ENCODE results near the gene UQCRH.

Gene UQCRH

GRCh38 chr1:46289134-46289494 is 14.4 kb upstream of the UQCRH start:
- Mint-ChIP-seq H3K27ac (no peak overlapping the region), H3K36me3 (ENCODE audit: low read depth) (peaks cover 68% of the 10 kb centered on the region), H3K4me3 (no peak overlapping the region)

GRCh38 chr1:46289976-46290375 is 13.5 kb upstream of the UQCRH start:
- TF ChIP-seq CTCF (IDR thresholded peaks at IDR 0.05) = no peak
- H3K27ac Mint-ChIP-seq = no peak overlapping the region
- H3K4me3 Mint-ChIP-seq = no peak overlapping the region
- H3K36me3 Mint-ChIP-seq (ENCODE audit: low read depth) = peaks cover 65% of the 10 kb centered on the region
- no peaks in the 10 kb centered on the region for H3K27me3 Mint-ChIP-seq (ENCODE audit: low read depth, poor library complexity)
- no peaks in the 10 kb centered on the region for H3K4me1 Mint-ChIP-seq
- no peaks in the 10 kb centered on the region for H3K9me3 Mint-ChIP-seq
- DNase-seq = no peak

More at GRCh38 chr1:46289134-46289494, 14.4 kb upstream of the UQCRH start:
- no peaks in the 10 kb centered on the region for H3K9me3 Mint-ChIP-seq
- no peaks in the 10 kb centered on the region for H3K4me1 Mint-ChIP-seq
- H3K27me3 Mint-ChIP-seq (ENCODE audit: low read depth, poor library complexity) = no peaks in the 10 kb centered on the region
- no peak for DNase-seq
- no peak for TF ChIP-seq CTCF (IDR thresholded peaks at IDR 0.05)

GRCh38 chr1:46295306-46295705 is 8.2 kb upstream of the UQCRH start:
- no peak for DNase-seq
- no peak for TF ChIP-seq CTCF (IDR thresholded peaks at IDR 0.05)
- Mint-ChIP-seq H3K4me1 (peaks cover 19% of the 10 kb centered on the region), H3K36me3 (ENCODE audit: low read depth) (peaks cover 57% of the 10 kb centered on the region), H3K4me3 (no peak overlapping the region), H3K9me3 (no peaks in the 10 kb centered on the region), H3K27ac (no peak overlapping the region), H3K27me3 (ENCODE audit: low read depth, poor library complexity) (no peaks in the 10 kb centered on the region)

GRCh38 chr1:46298387-46298786 is 5.1 kb upstream of the UQCRH start:
- Mint-ChIP-seq H3K27ac (peak overlapping the region; percentile 10), H3K4me3 (no peak overlapping the region), H3K36me3 (ENCODE audit: low read depth) (peaks cover 42% of the 10 kb centered on the region), H3K27me3 (ENCODE audit: low read depth, poor library complexity) (no peaks in the 10 kb centered on the region), H3K9me3 (no peaks in the 10 kb centered on the region), H3K4me1 (peaks cover 32% of the 10 kb centered on the region)
- DNase-seq = no peak
- no peak for TF ChIP-seq CTCF (IDR thresholded peaks at IDR 0.05)

- TF ChIP-seq CTCF (IDR thresholded peaks at IDR 0.05) = no peak
- peaks cover 29% of the 10 kb centered on the region for H3K36me3 Mint-ChIP-seq (ENCODE audit: low read depth)
- H3K27ac Mint-ChIP-seq = peak overlapping the region; percentile 99
- peaks cover 51% of the 10 kb centered on the region for H3K4me1 Mint-ChIP-seq
- DNase-seq = no peak
- H3K27me3 Mint-ChIP-seq (ENCODE audit: low read depth, poor library complexity) = no peaks in the 10 kb centered on the region
- H3K9me3 Mint-ChIP-seq = no peaks in the 10 kb centered on the region
- peak overlapping the region; percentile 99 for H3K4me3 Mint-ChIP-seq
These were observed 2.7 kb upstream of the UQCRH start for GRCh38 chr1:46300673-46301405.

- peaks cover 27% of the 10 kb centered on the region for H3K36me3 Mint-ChIP-seq (ENCODE audit: low read depth)
- peaks cover 56% of the 10 kb centered on the region for H3K4me1 Mint-ChIP-seq
- peak; percentile 27 for DNase-seq
- peak overlapping the region; percentile 99 for H3K27ac Mint-ChIP-seq
- no peaks in the 10 kb centered on the region for H3K27me3 Mint-ChIP-seq (ENCODE audit: low read depth, poor library complexity)
- H3K9me3 Mint-ChIP-seq = no peaks in the 10 kb centered on the region
- H3K4me3 Mint-ChIP-seq = peak overlapping the region; percentile 99
- TF ChIP-seq CTCF (IDR thresholded peaks at IDR 0.05) = no peak
These were observed 2.1 kb upstream of the UQCRH start for GRCh38 chr1:46301406-46301807.
